HCT116 (cell line): Measurements from ENCODE around the gene CRYZ. TPM values are rescaled to one million over a fixed set of nuclear protein-coding genes. Genes with fewer than 3 reads are reported as not detected.

Experiments used
- ATAC-seq: fragments of 200-7000 bp; cut with Tn5 transposase; 2 replicates; pipeline ENCODE4 v1.9.1; 2020; ENCODE audit warnings: mild to moderate bottlenecking, moderate library complexity
- BruUV-seq: library from RNA; stranded (reverse); fragments of 400-500 nt; replicated peaks from 2 replicates; lab custom pipeline; 2021; lab: Mats Ljungman, UMichigan
- CTCF ChIA-PET: fragments of 300-600 bp; sonication (Branson Sonifier 250); formaldehyde crosslinking; loops from one replicate; lab custom pipeline; 2021; ENCODE audit warnings: antibody characterized with exemption; lab: Charles Lee
- POLR2A ChIA-PET: fragments of 300-600, 350-600 bp; sonication (Branson Sonifier 250); formaldehyde crosslinking; loops from one replicate; lab custom pipeline; 2021; ENCODE audit warnings: antibody characterized with exemption; lab: Charles Lee
- RAD21 ChIA-PET, 2 experiments: fragments of 300-600 bp; sonication (Branson Sonifier 250); formaldehyde crosslinking; loops; one replicate each; lab custom pipeline; 2023; ENCODE audit warnings: low total read pairs in 2 of 2; ENCODE audit not compliant: uncharacterized antibody in 2 of 2, unreplicated experiment in 2 of 2, low non-redundant PET in 1 of 2; lab: Charles Lee
- DNase-seq: peaks from one replicate; pipeline ENCODE4 v3.0.0-alpha.2; 2010; ENCODE audit warnings: low read depth, low spot score
- H2AFZ ChIP-seq: fragments of 200-600 bp; shearing (Covaris generic), sonication (generic); 2 replicates; pipeline ENCODE4 v1.6.1; 2017; ENCODE audit warnings: low read depth, mixed run types, mixed read lengths, antibody characterized with exemption, low read length; ENCODE audit not compliant: poor library complexity, severe bottlenecking
- H3K27ac ChIP-seq: 2 replicates; pipeline ENCODE4 v1.5.1; 2012; ENCODE audit warnings: low read depth, low read length
- H3K27me3 ChIP-seq: fragments of 200-600 bp; sonication (generic); 2 replicates; pipeline ENCODE4 v1.6.1; 2016; ENCODE audit warnings: mixed run types, low read length, mixed read lengths; ENCODE audit not compliant: insufficient read depth
- H3K36me3 ChIP-seq, 2 experiments: fragments of 200-500 bp in 1 of 2; fragments of 200-600 bp in 1 of 2; sonication (Bioruptor generic) in 1 of 2; sonication (generic) in 1 of 2; 2 replicates each; pipeline versions ENCODE4 v1.5.1 to v1.6.1; 2014 to 2016; ENCODE audit warnings: low read length in 2 of 2, inconsistent platforms in 1 of 2, mixed read lengths in 1 of 2, mixed run types in 1 of 2; ENCODE audit not compliant: insufficient read depth in 2 of 2, control insufficient read depth in 1 of 2
- H3K4me1 ChIP-seq, 2 experiments: fragments of 200-600 bp in 1 of 2; sonication (generic) in 1 of 2; 2 replicates each; pipeline versions ENCODE4 v1.5.1 to v1.6.1; 2012 to 2017; ENCODE audit warnings: low read length in 2 of 2, inconsistent platforms in 1 of 2, mild to moderate bottlenecking in 1 of 2, mixed read lengths in 1 of 2, mixed run types in 1 of 2, moderate library complexity in 1 of 2; ENCODE audit not compliant: insufficient read depth in 2 of 2, control insufficient read depth in 1 of 2
- H3K4me2 ChIP-seq: fragments of 200-600 bp; sonication (generic); 2 replicates; pipeline ENCODE4 v1.6.1; 2017; ENCODE audit warnings: mixed run types, low read length, mixed read lengths
- H3K4me3 ChIP-seq, 2 experiments: fragments of 200-600 bp in 1 of 2; sonication (generic) in 1 of 2; replicated peaks in 1 of 2; 2 replicates each; pipeline ENCODE4 v1.5.1; 2011 to 2016; ENCODE audit warnings: low read length in 2 of 2, control low read depth in 1 of 2, low read depth in 1 of 2, mild to moderate bottlenecking in 1 of 2, mixed read lengths in 1 of 2, mixed run types in 1 of 2
- H3K79me2 ChIP-seq: fragments of 200-600 bp; sonication (generic); 2 replicates; pipeline ENCODE4 v1.6.1; 2017; ENCODE audit warnings: mild to moderate bottlenecking, mixed run types, low read length, moderate library complexity, mixed read lengths; ENCODE audit not compliant: insufficient read depth
- H3K9ac ChIP-seq: fragments of 200-600 bp; sonication (generic); 2 replicates; pipeline ENCODE4 v1.6.1; 2016; ENCODE audit warnings: low read length, mixed read lengths
- H3K9me2 ChIP-seq: fragments of 200-600 bp; sonication (generic), shearing (Covaris generic); 2 replicates; pipeline ENCODE4 v1.6.1; 2017; ENCODE audit warnings: mixed run types, mild to moderate bottlenecking, moderate library complexity; ENCODE audit not compliant: insufficient read depth
- H3K9me3 ChIP-seq, 2 experiments: fragments of 200-500 bp in 1 of 2; fragments of 200-600 bp in 1 of 2; sonication (Bioruptor generic) in 1 of 2; sonication (generic) in 1 of 2; 2 replicates each; pipeline ENCODE4 v1.6.1; 2014 to 2017; ENCODE audit warnings: low read length in 2 of 2, mixed read lengths in 2 of 2, inconsistent platforms in 1 of 2, low read depth in 1 of 2, mild to moderate bottlenecking in 1 of 2, mixed run types in 1 of 2, moderate library complexity in 1 of 2; ENCODE audit not compliant: control insufficient read depth in 1 of 2, insufficient read depth in 1 of 2
- H4K20me1 ChIP-seq: fragments of 200-600 bp; sonication (generic), shearing (Covaris generic); 2 replicates; pipeline ENCODE4 v1.6.1; 2017; ENCODE audit warnings: mixed run types, mild to moderate bottlenecking, moderate library complexity; ENCODE audit not compliant: insufficient read depth
- CBX3 ChIP-seq: IDR thresholded peaks from 2 replicates; pipeline ENCODE4 v1.6.1; 2012; ENCODE audit warnings: low read depth
- CEBPB ChIP-seq: IDR thresholded peaks from 2 replicates; pipeline ENCODE4 v1.6.1; 2012; ENCODE audit warnings: low read depth
- CTCF ChIP-seq, 3 experiments: fragments of 200-600 bp in 1 of 3; sonication (generic) in 1 of 3; IDR thresholded peaks in 2 of 3; conservative IDR thresholded peaks in 1 of 3; 2 replicates each; pipeline ENCODE4 v1.5.1; 2012 to 2017; ENCODE audit warnings: low read depth in 2 of 3, low read length in 2 of 3, antibody characterized with exemption in 1 of 3, borderline replicate concordance in 1 of 3, control low read depth in 1 of 3, mild to moderate bottlenecking in 1 of 3, mixed read lengths in 1 of 3, mixed run types in 1 of 3, moderate library complexity in 1 of 3; ENCODE audit not compliant: insufficient read depth in 1 of 3
- ELF1 ChIP-seq: IDR thresholded peaks from 2 replicates; pipeline ENCODE4 v1.6.1; 2012; ENCODE audit warnings: low read depth, borderline replicate concordance
- EZH2 ChIP-seq: fragments of 200-600 bp; sonication (generic); IDR thresholded peaks from 2 replicates; pipeline ENCODE4 v1.6.1; 2017; ENCODE audit warnings: antibody characterized with exemption, mixed run types
- EZH2phosphoT487 ChIP-seq: fragments of 200-600 bp; IDR thresholded peaks from 2 replicates; pipeline ENCODE4 v1.6.1; 2018; ENCODE audit warnings: antibody characterized with exemption, borderline replicate concordance
- FOSL1 ChIP-seq: IDR thresholded peaks from 2 replicates; pipeline ENCODE4 v1.6.1; 2012; ENCODE audit warnings: low read depth
- JUND ChIP-seq: IDR thresholded peaks from 2 replicates; pipeline ENCODE4 v1.6.1; 2012
- POLR2A ChIP-seq: IDR thresholded peaks from 2 replicates; pipeline ENCODE4 v1.7.0; 2011; ENCODE audit warnings: borderline replicate concordance; ENCODE audit not compliant: insufficient read depth, insufficient read length; ENCODE audit errors: extremely low read depth
- RAD21 ChIP-seq: IDR thresholded peaks from 2 replicates; pipeline ENCODE4 v1.6.1; 2012; ENCODE audit warnings: low read depth, mild to moderate bottlenecking
- SIN3A ChIP-seq: IDR thresholded peaks from 2 replicates; pipeline ENCODE4 v1.6.1; 2012; ENCODE audit warnings: low read depth
- SP1 ChIP-seq: IDR thresholded peaks from 2 replicates; pipeline ENCODE4 v1.6.1; 2012; ENCODE audit warnings: low read depth
- SRF ChIP-seq: IDR thresholded peaks from 2 replicates; pipeline ENCODE4 v1.6.1; 2012; ENCODE audit warnings: low read depth
- TCF7L2 ChIP-seq: IDR thresholded peaks from 2 replicates; pipeline ENCODE4 v1.7.0; 2011; ENCODE audit warnings: borderline replicate concordance, inconsistent platforms; ENCODE audit not compliant: insufficient read depth, insufficient read length; ENCODE audit errors: extremely low read depth
- YY1 ChIP-seq: IDR thresholded peaks from 2 replicates; pipeline ENCODE4 v1.6.1; 2011; ENCODE audit warnings: low read length, low read depth, moderate library complexity, mild to moderate bottlenecking; ENCODE audit not compliant: insufficient replicate concordance; ENCODE audit errors: extremely low read depth
- ZNF274 ChIP-seq: fragments of 200-500 bp; sonication (Bioruptor generic); IDR thresholded peaks from 2 replicates; pipeline ENCODE4 v1.6.1; 2014; ENCODE audit warnings: mild to moderate bottlenecking, low read depth, low read length, inconsistent platforms
- intact Hi-C: fragments of 100-400 bp; cut with micrococcal nuclease; formaldehyde crosslinking; loops from 2 replicates; pipeline ENCODE4 v1.10.0; 2022
- total RNA-seq: library from RNA; stranded (reverse); gene quantifications from one replicate; pipeline ENCODE4 v1.2.1, GENCODE V29; 2021; ENCODE audit not compliant: unreplicated experiment
- TF ChIP-seq, protein P1 (sequence below): IDR thresholded peaks from 2 replicates; pipeline ENCODE4 v1.6.1; 2012
- TF ChIP-seq, protein P2 (sequence below): IDR thresholded peaks from 2 replicates; pipeline ENCODE4 v1.6.1; 2012; ENCODE audit warnings: low read depth
- TF ChIP-seq, protein P3 (sequence below): IDR thresholded peaks from 2 replicates; pipeline ENCODE4 v1.6.1; 2011; ENCODE audit warnings: mild to moderate bottlenecking, low read length, moderate library complexity; ENCODE audit not compliant: insufficient replicate concordance; ENCODE audit errors: extremely low read depth
- TF ChIP-seq, protein P4 (sequence below): IDR thresholded peaks from 2 replicates; pipeline ENCODE4 v1.6.1; 2012

Gene CRYZ
- total RNA-seq, 1 experiment from 2014 or later, result 28.2 TPM

- Histone ChIP-seq H2AFZ (no peak overlapping the region), H3K4me2 (no peak overlapping the region), H3K9me2 (no peaks in the 10 kb centered on the region), H3K79me2 (no peaks in the 10 kb centered on the region), H3K4me1 (no peaks in the 10 kb centered on the region), H3K27ac (no peak overlapping the region), H3K9me3 (no peaks in the 10 kb centered on the region), H3K9ac (no peak overlapping the region), H3K4me3 (no peak overlapping the region), H3K27me3 (peaks cover 11% of the 10 kb centered on the region; the same call in 1 of the 2 replicates), H3K36me3 (no peaks in the 10 kb centered on the region), H4K20me1 (no peaks in the 10 kb centered on the region)
- intact Hi-C loops, result loop anchor here (5.0 to 10.0 kb wide), 2 partner anchors 182 to 220 kb away; no protein-coding TSS in a partner anchor
- ATAC-seq (no peak), DNase-seq (no peak)
- no peak for TF ChIP-seq EZH2phosphoT487
- no peak for TF ChIP-seq CTCF (IDR thresholded peaks at IDR 0.05 in 2 of 3, conservative IDR thresholded peaks at IDR 0.05 in 1 of 3; ENCODE audit: borderline replicate concordance in 1 of 3, insufficient read depth in 1 of 3, low read depth in 2 of 3, low read length in 2 of 3)
- no peak for TF ChIP-seq SRF
- no peak for TF ChIP-seq JUND
- no peak for TF ChIP-seq CBX3
- no peak for TF ChIP-seq ELF1
- no peak for TF ChIP-seq ZNF274
- no peak for TF ChIP-seq TCF7L2
- TF ChIP-seq, protein P1, sequence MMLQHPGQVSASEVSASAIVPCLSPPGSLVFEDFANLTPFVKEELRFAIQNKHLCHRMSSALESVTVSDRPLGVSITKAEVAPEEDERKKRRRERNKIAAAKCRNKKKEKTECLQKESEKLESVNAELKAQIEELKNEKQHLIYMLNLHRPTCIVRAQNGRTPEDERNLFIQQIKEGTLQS, result no peak
- TF ChIP-seq SIN3A, result no peak
- TF ChIP-seq FOSL1, result no peak
- TF ChIP-seq EZH2, result no peak
- no peak for TF ChIP-seq YY1
- TF ChIP-seq POLR2A, result no peak
- TF ChIP-seq, protein P2, sequence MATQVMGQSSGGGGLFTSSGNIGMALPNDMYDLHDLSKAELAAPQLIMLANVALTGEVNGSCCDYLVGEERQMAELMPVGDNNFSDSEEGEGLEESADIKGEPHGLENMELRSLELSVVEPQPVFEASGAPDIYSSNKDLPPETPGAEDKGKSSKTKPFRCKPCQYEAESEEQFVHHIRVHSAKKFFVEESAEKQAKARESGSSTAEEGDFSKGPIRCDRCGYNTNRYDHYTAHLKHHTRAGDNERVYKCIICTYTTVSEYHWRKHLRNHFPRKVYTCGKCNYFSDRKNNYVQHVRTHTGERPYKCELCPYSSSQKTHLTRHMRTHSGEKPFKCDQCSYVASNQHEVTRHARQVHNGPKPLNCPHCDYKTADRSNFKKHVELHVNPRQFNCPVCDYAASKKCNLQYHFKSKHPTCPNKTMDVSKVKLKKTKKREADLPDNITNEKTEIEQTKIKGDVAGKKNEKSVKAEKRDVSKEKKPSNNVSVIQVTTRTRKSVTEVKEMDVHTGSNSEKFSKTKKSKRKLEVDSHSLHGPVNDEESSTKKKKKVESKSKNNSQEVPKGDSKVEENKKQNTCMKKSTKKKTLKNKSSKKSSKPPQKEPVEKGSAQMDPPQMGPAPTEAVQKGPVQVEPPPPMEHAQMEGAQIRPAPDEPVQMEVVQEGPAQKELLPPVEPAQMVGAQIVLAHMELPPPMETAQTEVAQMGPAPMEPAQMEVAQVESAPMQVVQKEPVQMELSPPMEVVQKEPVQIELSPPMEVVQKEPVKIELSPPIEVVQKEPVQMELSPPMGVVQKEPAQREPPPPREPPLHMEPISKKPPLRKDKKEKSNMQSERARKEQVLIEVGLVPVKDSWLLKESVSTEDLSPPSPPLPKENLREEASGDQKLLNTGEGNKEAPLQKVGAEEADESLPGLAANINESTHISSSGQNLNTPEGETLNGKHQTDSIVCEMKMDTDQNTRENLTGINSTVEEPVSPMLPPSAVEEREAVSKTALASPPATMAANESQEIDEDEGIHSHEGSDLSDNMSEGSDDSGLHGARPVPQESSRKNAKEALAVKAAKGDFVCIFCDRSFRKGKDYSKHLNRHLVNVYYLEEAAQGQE, result no peak
- TF ChIP-seq, protein P3, sequence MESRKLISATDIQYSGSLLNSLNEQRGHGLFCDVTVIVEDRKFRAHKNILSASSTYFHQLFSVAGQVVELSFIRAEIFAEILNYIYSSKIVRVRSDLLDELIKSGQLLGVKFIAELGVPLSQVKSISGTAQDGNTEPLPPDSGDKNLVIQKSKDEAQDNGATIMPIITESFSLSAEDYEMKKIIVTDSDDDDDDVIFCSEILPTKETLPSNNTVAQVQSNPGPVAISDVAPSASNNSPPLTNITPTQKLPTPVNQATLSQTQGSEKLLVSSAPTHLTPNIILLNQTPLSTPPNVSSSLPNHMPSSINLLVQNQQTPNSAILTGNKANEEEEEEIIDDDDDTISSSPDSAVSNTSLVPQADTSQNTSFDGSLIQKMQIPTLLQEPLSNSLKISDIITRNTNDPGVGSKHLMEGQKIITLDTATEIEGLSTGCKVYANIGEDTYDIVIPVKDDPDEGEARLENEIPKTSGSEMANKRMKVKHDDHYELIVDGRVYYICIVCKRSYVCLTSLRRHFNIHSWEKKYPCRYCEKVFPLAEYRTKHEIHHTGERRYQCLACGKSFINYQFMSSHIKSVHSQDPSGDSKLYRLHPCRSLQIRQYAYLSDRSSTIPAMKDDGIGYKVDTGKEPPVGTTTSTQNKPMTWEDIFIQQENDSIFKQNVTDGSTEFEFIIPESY, result no peak
- no peak for TF ChIP-seq RAD21
- TF ChIP-seq SP1, result no peak
- TF ChIP-seq CEBPB, result no peak
- TF ChIP-seq, protein P4, sequence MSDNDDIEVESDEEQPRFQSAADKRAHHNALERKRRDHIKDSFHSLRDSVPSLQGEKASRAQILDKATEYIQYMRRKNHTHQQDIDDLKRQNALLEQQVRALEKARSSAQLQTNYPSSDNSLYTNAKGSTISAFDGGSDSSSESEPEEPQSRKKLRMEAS, result no peak
- CTCF ChIA-PET, result no interaction called here
- POLR2A ChIA-PET, result no interaction called here
- RAD21 ChIA-PET, result no interaction called here
- BruUV-seq, result no TSS peak
Measured at GRCh38 chr1:74686928-74687327, 45.9 kb downstream of the CRYZ start.
